NCI-H774 (cell line): ENCODE measurements around the gene FGF14.

ENCODE experiments used
- DNase-seq: peaks from one replicate; lab custom pipeline; 2025; lab: John Stamatoyannopoulos, UW

Gene FGF14

GRCh38 chr13:102310691-102311418 is 91.0 kb downstream of the FGF14 start:
- no peak for DNase-seq

- DNase-seq, result peak; percentile 14
Measured at GRCh38 chr13:102309110-102309509, 92.7 kb downstream of the FGF14 start.

- DNase-seq, result no peak
Measured at GRCh38 chr13:102302534-102302933, 99.3 kb downstream of the FGF14 start.

DNA sequence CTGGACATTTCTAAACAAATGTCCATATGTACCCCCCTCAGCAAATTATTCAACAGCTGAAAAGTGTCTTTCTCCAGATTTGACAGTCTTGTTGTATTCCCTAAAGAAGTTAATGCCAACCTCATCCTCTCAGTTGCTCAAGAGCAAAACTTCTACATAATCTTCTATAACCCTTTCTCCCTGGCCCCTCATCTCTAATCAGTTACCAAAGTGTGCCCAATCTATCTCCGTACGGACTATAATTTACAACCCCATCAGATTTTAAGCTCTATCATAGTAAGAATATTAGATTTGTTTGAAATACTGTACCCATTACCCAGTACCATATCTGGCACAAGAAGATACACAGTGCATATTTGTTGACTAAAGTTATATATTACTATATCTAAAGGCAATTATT is 101.5 kb downstream of the FGF14 start:
- no peak for DNase-seq

- DNase-seq, result no peak
Measured at GRCh38 chr13:102299366-102299765, 102.5 kb downstream of the FGF14 start.

GRCh38 chr13:102298051-102298450 is 103.8 kb downstream of the FGF14 start:
- DNase-seq, result no peak

- no peak for DNase-seq
Measured at GRCh38 chr13:102295316-102296048, 106.4 kb downstream of the FGF14 start.

- no peak for DNase-seq
Measured at GRCh38 chr13:102294407-102295018, 107.3 kb downstream of the FGF14 start.

DNA sequence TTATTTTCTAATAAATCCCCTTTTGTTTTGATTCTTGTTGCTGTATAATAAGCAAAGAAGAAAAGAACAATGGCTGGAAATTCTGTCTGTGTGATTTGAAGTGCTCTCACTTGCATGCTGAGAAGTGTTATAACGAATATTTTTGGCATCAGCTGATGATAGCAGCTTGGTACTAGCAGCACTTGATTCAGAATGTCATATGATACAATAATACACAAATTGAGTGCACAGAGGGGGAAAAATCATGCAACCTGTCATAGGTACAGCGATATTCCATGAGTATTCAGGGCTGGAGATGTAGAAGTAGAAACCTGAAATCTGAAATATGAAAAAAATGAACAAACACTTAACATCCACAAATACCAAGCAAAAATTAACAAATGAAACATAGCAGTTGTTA is 108.1 kb downstream of the FGF14 start:
- DNase-seq, result no peak

DNA sequence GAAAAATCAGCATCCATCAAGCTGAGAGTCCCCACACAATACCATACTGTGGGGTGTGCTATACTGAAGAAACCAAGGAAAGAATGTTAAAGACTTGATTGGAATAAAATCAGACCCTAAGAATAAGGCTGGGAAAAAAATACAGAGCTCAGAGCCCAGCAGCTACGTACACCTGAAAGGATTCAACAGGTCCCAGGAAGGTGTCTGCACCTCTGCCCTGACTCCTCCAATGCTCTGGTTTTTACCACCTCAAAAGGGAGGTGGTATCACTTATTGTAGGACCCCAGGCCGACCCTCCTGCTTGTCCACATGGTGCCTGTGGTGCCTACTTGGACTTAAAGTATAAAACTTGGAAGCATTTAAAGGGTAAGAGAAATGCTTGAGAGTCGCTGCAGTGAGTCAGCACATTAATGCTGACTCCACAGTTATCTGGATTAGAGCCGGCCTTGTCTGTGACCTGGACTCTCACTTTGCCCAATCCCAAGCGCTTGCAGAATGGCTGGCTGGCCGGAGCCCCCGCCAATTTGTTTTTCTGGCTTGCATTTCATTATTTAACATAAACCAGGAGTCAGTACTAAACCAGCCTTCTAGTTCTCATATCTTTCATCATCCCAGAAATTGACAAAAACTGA is 110.1 kb downstream of the FGF14 start:
- DNase-seq, result no peak

DNA sequence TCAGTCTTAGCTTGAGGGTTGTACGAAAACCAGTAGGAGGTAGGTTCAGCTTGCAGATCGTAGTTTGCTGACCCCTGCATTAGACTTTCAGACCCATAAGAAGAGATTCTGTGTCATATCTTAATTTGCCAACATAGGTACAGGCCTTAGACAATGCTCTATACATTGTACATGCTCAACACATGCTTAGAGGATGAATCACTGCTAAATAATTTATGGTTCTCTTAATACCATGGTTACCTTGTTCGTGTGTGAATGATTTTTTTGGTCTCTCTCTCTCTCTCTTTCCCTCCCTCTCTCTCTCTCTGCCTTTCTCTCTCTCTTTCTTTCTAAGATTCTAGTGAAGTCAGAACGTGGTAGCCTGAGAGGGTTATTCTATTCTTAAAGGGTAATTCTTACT is 112.2 kb downstream of the FGF14 start:
- DNase-seq, result no peak

- no peak for DNase-seq
Measured at GRCh38 chr13:102286326-102286725, 115.5 kb downstream of the FGF14 start.

DNA sequence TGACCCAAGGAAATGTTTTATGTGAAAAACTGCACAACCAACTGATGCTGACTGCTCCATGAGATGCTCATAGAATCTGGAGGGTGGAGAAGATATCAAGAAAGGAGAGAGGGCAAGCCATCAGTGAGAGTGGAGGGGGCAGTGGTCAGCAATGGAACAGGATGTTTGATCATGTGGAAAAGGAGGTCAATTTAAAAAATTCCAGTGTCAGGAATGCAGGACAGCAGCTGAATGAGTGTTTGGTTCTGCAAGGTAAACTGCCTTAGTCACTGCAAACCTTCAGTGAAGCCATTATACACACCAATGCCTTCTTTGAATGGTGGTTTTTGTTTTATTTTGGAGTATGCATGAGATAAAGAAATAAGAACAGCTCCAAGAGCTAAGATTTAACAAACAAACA is 121.5 kb downstream of the FGF14 start:
- DNase-seq, result no peak

DNA sequence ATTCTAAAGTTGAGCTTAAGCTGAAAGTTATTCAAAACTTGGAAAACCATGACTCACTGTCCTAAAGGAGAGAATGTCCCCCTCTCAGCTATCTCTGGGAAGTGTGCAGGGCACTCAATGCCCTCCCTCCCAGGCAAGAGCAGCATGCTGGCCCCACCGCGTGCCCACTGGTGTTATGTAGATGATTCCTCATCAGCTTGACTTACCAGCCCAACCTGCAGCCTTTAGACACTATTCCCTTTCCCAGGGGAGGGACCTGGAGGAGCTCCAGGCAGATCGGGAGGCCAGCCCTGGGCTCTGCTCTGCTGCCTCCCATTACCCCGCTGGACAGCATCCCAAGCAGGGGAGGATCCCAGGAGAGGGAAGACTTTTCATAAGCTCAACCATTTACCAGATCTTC is 124.6 kb downstream of the FGF14 start:
- DNase-seq, result no peak

DNA sequence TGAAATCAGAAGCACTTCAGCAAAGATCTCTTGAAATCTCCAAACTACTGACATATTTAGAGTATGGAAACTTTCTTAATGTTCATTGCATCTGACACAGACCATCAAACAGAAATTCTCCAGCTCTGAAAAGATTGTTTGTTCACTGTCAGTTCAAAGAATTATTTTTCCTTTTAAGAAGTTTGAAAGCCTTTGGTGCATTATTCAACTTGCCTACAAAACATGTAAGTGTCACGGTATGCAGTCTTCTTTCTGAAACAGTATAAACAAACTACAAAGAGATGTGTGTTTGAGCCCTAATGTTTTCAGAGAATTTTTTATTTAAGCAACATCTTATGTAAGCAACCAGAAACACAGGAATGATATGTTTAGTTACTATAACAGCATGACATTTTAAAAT is 125.4 kb downstream of the FGF14 start:
- no peak for DNase-seq

GRCh38 chr13:102275969-102276368 is 125.9 kb downstream of the FGF14 start:
- no peak for DNase-seq

DNA sequence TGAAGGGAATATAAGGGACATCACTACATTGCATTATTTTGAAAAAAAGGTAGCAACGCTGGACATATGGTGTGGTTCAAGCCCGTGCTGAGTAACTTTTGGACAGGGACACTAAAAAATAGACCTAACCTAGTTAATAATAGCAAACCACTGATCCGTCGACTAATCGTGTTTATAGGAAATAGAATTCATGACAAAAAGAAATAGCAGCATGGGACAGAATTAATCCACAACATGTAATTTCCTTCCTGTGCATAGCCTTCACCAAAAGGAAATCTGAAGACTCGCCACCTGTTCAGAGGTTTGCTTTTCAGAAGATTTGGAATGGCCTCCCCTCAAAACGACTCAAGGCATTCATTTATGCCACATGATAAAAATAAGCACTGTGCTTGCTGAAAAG is 128.7 kb downstream of the FGF14 start:
- no peak for DNase-seq

DNA sequence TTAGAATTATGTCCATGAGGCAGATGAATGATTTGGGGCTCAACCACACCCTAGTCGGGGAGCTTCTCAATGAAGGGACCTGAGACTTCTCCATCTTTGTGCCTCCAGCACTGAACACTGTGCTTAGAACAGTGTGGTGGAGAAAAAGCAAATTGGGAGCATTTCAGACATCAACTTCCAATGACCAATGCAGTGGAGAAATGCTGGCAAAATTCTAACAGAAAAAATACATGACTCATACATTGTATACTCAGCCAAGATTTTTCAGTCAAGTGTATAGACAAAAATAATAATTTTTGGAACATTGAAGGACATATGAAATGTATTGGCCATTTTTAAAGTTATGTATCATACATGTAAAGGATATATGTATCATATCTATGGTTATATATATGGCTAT is 134.7 kb downstream of the FGF14 start:
- DNase-seq, result no peak

GRCh38 chr13:102261809-102262208 is 140.0 kb downstream of the FGF14 start:
- DNase-seq, result no peak

- DNase-seq, result no peak
Measured at GRCh38 chr13:102261316-102261715, 140.5 kb downstream of the FGF14 start.

GRCh38 chr13:102260256-102260655 is 141.6 kb downstream of the FGF14 start:
- DNase-seq, result no peak

GRCh38 chr13:102255409-102255808 is 146.4 kb downstream of the FGF14 start:
- no peak for DNase-seq

DNA sequence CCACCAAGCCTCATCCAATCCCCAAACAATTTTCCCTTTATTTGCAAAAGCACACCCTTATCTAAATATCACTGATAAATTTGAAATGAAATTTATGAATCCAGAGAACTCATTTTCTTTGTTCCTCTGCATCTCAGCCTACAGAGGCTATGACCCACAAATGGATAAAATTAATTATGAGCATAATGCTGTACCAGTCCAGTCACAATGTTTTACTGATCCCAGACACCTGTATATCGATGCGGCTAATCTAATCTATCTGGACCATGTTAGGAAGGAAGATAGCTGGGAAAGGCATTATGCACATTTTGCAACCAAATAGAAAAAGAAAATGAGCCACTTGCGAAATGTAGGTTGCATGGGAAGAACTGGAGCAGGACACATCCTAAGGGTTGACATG is 150.0 kb downstream of the FGF14 start:
- DNase-seq, result no peak
